ENCODE results near the gene CTDSP2.

GRCh38 chr12:57813111-57813970, 33.2 kb downstream of the CTDSP2 start:
- TF ChIP-seq IRF5 (IDR thresholded peaks at IDR 0.05; ENCODE audit: borderline replicate concordance) (no peak), RCOR1 (conservative IDR thresholded peaks at IDR 0.05; ENCODE audit: low read depth, low read length) (no peak), EP300 (IDR thresholded peaks at IDR 0.05; ENCODE audit: borderline replicate concordance in 1 of 2, control insufficient read depth in 1 of 2, low read depth in 2 of 2, low read length in 2 of 2) (no peak), POLR2A (IDR thresholded peaks at IDR 0.05; ENCODE audit: low read depth, low read length) (no peak), SMC3 (IDR thresholded peaks at IDR 0.05; ENCODE audit: borderline replicate concordance, low read length) (no peak), CEBPB (IDR thresholded peaks at IDR 0.05; ENCODE audit: borderline replicate concordance in 1 of 2, low read depth in 2 of 2, low read length in 2 of 2) (no peak), PBX3 (IDR thresholded peaks at IDR 0.05; ENCODE audit: insufficient replicate concordance, low read depth, low read length) (no peak), CHD1 (IDR thresholded peaks at IDR 0.05; ENCODE audit: low read depth, low read length) (no peak), MXI1 (IDR thresholded peaks at IDR 0.05; ENCODE audit: low read depth, low read length) (no peak), REST (IDR thresholded peaks at IDR 0.05; ENCODE audit: low read depth, low read length) (no peak)
- TF ChIP-seq, protein P1, sequence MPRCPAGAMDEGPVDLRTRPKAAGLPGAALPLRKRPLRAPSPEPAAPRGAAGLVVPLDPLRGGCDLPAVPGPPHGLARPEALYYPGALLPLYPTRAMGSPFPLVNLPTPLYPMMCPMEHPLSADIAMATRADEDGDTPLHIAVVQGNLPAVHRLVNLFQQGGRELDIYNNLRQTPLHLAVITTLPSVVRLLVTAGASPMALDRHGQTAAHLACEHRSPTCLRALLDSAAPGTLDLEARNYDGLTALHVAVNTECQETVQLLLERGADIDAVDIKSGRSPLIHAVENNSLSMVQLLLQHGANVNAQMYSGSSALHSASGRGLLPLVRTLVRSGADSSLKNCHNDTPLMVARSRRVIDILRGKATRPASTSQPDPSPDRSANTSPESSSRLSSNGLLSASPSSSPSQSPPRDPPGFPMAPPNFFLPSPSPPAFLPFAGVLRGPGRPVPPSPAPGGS (IDR thresholded peaks at IDR 0.05; ENCODE audit: borderline replicate concordance, insufficient read depth, low read depth, low read length, poor library complexity, severe bottlenecking), result no peak
- TF ChIP-seq, protein P2, sequence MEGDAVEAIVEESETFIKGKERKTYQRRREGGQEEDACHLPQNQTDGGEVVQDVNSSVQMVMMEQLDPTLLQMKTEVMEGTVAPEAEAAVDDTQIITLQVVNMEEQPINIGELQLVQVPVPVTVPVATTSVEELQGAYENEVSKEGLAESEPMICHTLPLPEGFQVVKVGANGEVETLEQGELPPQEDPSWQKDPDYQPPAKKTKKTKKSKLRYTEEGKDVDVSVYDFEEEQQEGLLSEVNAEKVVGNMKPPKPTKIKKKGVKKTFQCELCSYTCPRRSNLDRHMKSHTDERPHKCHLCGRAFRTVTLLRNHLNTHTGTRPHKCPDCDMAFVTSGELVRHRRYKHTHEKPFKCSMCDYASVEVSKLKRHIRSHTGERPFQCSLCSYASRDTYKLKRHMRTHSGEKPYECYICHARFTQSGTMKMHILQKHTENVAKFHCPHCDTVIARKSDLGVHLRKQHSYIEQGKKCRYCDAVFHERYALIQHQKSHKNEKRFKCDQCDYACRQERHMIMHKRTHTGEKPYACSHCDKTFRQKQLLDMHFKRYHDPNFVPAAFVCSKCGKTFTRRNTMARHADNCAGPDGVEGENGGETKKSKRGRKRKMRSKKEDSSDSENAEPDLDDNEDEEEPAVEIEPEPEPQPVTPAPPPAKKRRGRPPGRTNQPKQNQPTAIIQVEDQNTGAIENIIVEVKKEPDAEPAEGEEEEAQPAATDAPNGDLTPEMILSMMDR (IDR thresholded peaks at IDR 0.05 in 2 of 3, conservative IDR thresholded peaks at IDR 0.05 in 1 of 3; ENCODE audit: control insufficient read depth in 2 of 3, extremely low read depth in 1 of 3, insufficient read depth in 1 of 3, low read depth in 3 of 3, low read length in 3 of 3), result no peak
